ENCODE data around the gene IFNLR1. TPM values are rescaled to one million over a fixed set of nuclear protein-coding genes. Genes with fewer than 3 reads are reported as not detected.

IFNLR1 gene
- total RNA-seq, 1 donor from 2014 or later = 2.5 TPM

DNA sequence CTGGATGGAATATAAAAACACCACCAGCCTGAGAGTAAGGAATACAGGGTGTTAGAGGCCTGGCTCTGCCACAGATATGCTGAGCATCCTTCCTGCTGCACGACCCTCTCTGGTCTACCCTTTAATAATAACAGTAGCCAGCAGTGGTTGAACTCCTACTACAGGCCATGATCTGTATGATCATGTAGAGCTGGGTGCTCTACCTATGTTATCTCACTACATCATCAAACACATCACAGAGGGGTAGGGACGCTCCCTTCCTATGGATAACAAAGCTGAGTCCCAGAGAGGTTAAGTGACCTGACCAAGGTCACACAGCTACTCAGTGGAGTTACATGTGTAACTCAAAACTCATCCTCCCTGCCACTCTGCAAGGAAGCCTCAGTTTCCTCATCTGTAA, 62.1 kb downstream of the IFNLR1 start:
- intact Hi-C loops (cut with micrococcal nuclease) = no loop called here

DNA sequence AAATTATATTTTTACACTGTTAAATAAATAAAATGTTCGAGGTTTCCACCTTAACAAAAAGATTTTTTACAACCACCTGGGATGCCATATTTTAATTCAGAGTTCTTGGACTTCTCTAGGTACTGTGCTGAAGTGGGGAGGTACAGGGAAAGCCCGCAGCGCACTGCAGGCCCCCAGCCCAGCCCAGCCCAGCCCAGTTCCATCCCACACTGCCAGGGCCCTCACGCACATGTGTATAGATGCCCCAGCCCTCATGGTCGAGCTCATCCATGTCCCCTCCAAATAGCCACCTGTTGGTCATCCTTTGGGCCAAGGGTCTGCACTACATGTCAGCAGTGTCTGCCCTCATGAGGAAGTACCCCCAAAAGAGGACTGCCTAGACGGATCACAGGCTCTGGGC, 63.5 kb downstream of the IFNLR1 start:
- intact Hi-C loops (cut with micrococcal nuclease) = no loop called here

DNA sequence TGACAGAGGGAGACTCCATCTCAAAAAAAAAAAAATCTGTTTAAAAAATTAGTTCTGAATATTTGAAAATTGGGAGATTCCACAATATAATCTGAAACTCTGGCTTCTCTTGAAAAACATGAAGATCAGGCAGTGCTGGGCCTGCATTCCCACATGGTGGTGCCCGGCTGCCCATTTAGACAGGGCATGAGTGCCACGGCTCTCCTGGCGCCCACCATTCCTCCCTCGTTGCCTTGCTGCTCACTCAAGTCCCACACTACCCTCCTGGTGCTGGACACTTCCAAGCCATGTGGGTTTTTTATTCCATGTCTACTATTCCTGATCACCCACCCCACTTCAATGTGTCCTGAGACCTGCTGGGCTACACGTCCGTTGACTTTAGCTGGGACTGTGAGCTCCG, 64.3 kb downstream of the IFNLR1 start:
- intact Hi-C loops (cut with micrococcal nuclease) = no loop called here

DNA sequence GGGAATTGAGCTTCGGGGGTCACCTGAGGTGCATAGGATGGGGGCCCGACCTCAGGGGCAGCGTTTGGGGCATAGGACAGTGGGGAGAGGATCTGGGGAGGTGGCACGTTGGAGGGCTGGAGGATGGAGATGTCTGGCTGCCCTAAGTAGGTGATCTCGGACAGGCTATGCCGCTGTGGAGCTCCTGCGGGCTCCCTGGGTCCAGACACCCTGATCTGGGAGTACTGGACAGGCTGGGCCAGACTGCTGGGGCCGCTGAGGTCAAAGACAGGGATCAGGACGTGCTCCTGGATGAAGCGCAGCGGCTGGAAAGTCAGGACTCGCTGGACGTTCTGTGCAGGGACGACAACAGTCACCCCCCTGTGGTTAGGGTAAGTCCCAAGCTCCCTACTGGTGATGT, 65.7 kb downstream of the IFNLR1 start:
- intact Hi-C loops (cut with micrococcal nuclease) = no loop called here

DNA sequence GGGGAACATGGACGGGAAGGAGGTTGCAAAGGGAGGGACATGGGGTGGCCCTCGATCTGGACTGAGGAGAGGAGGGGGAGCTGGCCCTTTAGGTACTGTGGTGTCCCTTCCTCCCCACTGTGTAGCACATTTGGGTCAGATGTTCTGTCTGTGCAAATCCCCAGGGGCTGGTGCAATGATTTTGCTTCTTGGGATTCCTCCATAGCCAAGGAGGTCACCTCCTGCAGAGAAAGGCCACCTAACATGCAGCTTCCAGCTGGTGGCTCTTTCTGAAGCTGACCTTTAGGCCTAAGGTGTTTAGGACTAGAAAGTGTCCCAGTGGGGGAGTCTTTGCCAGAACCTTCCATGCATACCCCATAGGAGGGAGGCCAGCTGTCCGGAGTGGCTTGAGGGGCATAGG, 66.1 kb downstream of the IFNLR1 start:
- intact Hi-C loops (cut with micrococcal nuclease) = no loop called here

DNA sequence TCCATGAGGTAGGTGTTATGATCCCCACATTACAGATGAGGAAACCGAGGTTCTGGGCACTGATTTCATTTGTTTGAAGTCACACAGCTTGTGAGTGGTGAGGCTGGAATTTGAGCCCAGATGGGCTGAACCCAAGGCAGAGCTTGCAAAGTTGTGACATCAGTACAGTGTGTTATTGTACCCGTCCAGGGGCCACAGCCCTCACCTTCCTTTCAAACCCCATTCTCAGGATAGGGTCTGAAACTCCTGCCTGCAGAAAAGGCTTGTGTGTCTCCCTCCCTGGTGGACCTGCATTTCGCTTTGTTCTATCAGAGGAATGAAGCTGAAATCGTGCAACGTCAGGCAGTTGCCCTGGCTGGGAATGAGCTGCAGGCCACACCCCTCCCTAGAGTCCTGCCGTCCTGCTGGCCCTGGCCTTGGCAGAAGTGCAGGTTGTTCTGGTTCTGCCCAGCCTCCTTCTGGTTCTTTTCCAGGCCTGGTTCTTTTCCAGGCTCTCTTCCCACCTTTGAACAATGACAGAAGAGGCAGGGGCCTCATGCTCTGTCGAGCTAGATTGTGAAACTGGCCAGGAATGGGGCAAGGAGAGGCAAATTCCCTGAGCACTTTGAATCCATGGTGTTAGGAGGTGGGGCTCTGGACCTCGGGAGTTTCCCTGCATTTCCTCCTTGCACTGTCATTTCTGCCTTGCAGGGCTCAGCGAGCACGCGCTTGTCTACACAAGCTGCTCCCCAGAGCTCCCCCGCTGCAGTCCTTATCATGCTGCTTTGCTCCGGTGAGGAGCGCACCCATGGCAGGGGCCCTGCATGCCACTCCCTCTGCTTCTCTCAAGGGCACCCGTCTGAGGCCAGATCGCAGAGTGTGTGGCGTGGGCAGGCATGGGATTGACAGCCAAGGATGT, 67.0 kb downstream of the IFNLR1 start:
- intact Hi-C loops (cut with micrococcal nuclease) = no loop called here

DNA sequence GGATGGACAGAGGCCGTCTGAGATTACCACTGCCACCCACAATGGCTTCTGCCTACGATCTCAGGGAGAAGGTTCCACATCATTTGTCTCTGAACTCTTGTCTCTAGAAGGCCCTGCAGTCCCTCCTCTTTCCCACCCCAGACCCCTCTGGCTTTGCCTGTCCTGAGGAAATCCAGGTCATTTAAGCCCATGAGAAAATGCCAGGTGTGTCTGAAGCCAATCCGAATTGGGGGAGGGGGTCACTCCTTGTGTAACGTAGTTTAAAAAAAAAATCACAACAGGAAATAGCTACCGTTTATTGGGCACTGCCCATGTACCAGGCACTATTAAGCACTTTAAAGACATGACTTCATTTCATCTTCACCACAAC, 67.6 kb downstream of the IFNLR1 start:
- intact Hi-C loops (cut with micrococcal nuclease) = no loop called here

DNA sequence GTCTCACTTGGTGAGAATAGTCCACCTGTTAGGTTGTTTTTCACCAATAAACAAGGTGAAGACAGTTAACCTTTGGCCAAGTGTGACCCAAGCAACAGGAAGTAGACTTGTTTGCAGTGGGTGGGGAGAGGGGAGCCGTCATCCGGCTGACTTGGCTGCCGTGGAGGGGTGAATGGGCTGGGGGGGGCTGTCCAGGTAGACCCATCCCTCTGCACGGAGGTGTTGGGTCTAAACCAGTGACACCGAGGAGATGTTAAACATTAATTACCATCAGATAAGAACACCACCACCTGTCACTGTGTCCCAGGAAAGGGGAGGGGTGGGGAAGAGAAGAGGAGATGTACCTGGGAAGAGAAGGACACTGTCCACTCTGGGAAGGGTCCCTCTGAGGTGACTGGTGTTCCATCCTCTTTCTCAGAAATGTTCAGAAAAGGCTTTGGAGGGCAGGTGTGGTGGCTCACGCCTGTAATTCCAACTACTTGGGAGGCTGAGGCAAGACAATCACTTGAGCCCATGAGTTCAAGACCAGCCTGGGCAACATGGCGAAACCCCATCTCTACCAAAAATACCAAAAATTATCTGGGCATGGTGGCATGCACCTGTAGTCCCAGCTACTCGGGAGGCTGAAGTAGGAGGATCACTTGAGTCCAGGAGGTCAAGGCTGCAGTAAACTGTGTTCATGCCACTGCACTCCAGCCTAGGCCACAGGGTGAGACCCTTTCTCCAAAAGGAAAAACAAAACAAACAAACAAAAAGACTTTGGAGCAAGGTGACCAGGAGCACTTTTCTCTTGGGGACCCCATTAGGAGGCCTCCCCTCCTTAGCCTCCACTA, 68.5 kb downstream of the IFNLR1 start:
- intact Hi-C loops (cut with micrococcal nuclease) = no loop called here

DNA sequence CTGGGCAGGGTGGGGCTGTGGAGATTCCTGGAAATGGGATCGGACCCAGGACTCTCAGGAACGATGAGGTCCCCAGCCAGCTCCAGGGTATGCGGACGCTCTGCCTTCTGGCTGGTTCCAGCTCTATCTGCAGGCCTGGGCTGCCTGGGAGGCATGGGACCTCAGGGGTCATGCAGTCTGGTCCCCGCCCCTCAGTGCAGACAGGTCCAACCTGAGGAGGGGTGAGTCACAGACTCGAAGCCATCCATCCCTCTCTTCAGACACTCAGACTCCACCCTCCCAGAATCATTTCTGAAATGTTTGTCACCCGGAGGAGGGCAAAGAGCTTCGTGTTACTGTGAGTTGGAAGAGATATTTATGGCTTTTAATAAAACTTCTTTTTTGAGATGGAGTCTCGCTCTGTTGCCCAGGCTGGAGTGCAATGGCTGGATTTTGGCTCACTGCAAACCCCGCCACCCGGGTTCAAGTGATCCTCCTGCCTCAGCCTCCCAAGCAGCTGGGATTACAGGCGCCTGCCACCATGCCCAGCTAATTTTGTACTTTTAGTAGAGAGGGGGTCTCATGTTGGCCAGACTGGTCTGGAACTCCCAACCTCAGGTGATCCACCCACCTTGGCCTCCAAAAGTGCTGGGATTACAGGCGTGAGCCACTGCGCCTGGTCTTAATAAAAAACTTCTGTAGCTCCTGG, 69.2 kb downstream of the IFNLR1 start:
- intact Hi-C loops (cut with micrococcal nuclease) = no loop called here

DNA sequence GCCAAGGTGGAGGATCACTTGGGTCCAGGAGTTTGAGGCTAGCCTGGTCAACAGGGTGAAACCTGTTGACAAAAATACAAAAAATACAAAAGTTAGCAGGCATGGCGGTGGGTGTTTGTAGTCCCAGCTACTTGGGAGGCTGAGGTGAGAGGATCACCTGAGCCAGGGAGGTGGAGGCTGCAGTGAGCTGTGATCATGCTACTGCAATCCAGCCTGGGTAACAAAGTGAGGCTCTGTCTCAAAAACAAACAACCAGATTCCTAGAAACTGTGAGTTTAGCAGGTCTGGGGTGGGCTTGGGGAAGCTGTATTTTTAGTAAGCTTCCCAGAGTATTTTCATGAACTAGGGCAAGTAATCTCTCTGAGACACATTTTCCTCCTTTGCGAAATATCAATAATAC, 70.0 kb downstream of the IFNLR1 start:
- intact Hi-C loops (cut with micrococcal nuclease) = no loop called here

DNA sequence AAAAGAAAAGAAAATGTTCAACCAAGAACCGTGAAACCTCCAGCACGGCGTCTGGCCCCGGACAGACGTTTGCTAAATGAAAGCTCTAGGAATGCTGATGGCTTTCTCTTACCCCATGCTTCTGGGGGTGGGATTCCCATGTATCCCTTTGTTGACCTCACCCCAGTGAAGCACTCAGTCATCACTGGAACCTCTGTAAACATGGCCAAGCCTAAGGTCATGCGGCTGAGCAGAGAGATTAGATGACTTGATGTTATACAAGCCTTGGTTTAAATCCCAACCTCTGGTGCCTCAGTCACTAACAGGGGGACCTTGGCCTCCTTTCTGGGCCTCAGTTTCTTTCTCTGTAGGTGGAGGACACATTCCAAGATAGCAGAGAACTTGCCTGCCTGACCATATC, 72.3 kb downstream of the IFNLR1 start:
- intact Hi-C loops (cut with micrococcal nuclease) = no loop called here

DNA sequence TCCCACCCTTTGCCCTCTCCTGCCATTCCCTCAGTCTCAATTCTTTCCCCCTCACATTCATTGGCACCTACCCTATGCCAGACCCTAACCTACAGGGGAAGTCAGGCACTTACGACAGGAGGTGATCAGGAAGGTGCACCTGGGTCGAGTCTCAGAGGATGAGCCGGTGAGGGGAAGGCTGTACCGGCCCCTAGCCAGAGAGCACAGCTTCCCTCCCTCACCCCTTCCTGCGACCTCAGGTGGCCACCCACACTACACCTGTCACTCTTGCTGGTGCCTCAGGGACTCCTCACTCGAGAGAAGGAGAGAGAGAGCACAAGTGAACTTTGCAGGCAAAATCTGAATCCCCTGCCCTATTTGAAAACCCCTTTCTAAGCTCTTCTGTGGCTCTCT, 73.5 kb downstream of the IFNLR1 start:
- intact Hi-C loops (cut with micrococcal nuclease) = no loop called here

DNA sequence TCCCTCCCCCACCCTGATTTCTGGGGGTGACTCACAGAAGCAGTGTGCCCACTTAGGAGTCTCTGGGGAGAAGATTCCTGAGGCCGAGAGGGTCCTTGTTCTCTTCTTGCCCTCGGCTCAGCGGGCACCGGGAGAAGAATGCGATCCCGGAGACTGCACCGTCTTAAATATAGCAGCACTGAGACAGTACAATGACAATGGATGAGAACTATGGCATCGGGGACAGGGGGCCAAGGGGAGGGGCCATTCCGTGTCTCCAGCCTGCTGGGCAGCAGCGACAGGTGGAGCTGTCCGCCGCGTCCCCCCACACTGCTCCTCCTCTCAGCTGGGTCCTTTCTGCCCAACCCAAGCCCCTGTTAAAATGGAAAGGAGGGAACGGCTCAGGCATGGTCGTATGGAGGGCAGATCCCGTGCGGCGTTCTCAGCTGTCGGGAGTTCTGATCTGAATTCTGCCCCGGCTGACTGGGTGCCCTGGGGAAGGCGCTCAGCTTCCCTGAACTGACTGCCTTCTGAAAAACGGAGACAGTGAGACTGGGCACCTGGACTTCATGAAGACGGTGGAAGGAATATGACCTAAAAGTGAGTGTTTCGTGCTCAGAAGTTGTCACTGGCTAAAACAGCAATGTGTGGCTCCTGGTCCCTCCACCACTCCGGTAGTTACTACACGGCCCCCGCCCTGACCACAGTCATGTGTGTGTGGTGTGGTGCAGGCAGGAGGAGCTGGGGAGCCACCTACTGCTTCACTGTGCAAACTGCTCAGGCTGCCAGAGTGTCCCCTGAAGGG, 74.9 kb downstream of the IFNLR1 start, which contains the start of gene MYOM3:
Gene MYOM3 (minus strand): TSS at position 140 of the 784 bp plus-strand sequence. CDS start 3,499 bp downstream, outside the sequence.
- intact Hi-C loops (cut with micrococcal nuclease) = loop anchor here (1.0 kb wide), 1 partner anchor 42 kb away; no protein-coding TSS in a partner anchor

DNA sequence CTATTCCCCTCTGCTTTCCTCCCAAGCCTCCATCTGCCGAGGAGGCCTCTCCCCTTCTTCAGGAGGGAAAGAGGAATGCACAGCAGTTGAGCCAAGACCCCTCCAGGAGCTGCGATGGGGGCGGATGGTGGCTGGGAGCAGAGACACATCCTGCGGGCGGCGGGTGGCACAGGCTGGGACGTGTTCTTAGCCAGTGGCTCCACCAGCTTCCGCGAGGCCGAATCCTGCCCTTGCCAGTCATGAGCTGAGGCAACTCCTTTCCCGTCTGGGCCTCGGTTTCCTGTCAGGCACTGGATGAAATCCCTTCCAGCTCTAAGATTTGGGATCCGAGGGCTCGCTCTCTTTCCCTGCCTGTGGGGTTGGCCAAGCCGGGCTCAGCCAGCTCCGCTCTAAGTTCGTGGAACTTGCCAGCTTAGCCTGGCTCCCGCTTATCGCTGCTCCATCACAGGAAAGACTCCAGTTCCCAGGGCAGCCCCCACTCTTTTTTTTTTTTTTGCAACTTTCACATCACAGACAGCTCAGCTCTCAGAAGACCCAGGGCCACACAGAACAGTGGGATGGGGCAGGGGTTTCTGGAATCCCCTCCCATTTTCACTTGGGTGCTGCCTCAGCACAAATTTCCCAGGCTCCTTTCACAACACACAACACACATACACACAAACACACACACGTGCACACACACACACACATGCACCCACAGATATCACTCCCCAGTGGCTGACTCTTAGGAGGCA, 75.7 kb downstream of the IFNLR1 start:
- intact Hi-C loops (cut with micrococcal nuclease) = no loop called here

DNA sequence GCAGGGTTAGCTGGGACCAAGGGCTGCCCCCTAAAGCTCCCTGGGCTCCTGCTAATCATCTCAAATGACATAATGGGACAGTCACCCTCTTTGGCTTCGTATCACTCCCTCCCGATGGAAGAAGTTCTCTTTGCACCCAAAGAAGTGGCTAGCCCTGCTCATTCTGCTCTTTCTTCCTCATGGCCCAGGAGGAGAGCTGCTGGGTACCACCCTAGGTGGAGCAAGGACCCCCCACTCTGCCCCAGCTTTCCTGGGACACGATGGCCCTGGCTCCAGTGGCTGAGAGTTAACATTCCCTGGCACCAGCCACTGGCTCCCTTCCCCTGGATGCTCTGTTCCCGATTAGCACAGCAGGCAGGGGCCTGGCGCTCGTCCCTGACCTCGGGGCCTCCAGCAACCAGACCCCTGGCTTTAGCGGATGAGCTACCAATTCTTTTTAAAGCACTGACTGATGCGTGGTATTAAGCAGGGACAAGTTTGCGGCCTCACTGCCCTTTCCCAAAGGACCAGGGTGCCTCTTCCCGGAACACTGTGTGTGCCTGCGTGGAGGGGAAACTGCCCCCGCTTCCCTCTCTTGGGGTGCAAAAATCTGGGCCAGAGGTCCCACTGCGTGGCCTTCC, 76.3 kb downstream of the IFNLR1 start:
- intact Hi-C loops (cut with micrococcal nuclease) = no loop called here

DNA sequence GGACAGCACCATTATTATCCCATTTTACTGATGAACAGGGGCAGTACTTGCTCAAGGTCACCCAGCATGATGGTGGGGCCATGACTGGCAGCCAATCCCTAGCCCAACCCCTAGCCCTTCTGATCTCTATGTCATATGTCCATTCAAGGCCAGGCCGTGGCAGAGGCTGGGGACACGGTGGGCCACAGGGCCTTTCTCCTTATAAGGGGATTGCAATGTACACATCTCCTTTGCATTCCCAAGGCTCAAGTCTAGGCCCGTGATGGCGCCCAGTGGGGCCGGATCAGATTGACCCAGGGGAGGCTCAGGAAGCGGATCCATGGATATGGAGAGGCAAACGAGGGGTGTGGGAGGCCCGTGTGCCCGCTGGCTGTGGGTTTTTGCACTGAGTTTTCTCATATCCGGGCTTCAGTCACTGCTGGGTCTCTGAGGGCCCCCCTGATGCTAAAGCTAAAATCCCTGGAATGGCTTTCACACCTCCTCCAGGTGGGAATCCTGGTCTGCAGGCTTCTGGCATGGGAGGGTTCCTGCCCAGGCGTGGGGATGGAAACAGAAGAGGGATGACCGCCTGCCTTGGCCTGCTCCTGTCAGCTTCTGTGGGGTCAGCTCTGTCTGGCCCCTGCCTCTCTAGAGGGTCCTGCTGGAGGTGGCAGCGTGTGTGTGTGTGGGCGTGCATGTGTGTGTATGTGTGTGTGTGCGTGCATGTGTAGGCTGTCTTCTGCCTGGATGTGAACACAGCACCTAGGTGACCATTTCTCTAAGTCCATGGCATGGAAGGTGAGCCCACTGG, 77.2 kb downstream of the IFNLR1 start:
- intact Hi-C loops (cut with micrococcal nuclease) = no loop called here

DNA sequence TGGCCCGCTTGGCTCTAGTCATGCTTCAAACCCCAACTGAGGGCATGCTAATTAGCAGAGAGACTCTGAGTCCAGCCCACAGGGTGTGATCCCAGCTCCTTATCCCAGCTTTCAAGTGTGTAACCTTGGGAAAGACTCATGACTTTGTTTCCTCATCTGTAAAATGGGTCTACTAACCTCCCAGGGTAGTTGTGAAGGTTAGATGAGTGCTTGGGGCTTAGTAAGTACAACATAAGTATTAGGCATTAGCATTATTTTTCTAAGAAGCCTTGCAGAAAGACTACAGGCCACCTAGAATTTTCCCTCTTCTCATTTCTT, 78.0 kb downstream of the IFNLR1 start:
- intact Hi-C loops (cut with micrococcal nuclease) = no loop called here

DNA sequence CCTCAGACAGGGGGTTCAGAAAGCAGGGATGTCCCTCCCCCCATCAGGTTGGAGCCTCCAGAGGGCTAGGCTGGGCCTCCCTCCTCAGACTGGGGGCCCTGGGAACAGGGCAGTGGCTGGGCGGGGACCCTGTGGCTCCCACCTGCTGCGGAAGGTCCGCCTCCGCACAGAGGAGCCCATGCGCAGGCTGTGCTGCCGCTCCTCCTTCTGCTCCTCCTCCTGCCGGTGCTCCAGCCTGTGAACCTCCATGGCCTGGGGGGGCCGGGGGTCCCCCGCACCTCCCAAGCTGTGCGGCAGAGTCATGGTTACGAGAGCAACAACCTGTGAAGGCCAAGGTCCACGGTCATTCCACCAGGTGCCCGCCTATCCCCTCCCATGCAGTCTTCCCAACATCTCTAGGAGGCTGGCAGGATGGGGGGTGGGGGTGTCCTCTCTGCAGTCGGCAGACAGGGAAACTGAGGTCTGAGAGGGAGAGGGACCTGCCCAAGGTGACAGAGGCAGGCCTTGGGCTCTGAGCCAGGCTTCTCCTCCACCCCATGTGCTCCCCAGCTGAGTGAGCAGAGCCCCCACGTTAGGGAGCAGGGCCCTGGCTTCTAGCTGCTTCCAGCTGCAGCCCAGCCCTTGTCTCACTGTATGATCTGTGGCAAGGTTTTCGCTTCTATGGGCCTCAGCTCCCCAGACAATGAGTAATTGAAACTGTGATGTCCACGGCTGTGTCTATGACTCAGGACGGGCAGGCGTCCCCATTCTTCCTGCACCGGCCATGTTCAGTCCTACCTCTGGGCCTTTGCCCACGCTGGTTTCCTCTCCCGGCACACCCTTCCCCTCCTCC, 78.5 kb downstream of the IFNLR1 start:
- intact Hi-C loops (cut with micrococcal nuclease) = no loop called here

Measured in T-helper 2 cell treated with Interferon-gamma antibody and Interleukin-4, amounts not matched to agents 100 ng/mL and 5 ng/mL, for 36 hours (primary cell).